Upper lobe of right lung (tissue), 1 donor: ENCODE data around the gene NBEA. TPM values are rescaled to one million over a fixed set of nuclear protein-coding genes. Genes with fewer than 3 reads are reported as not detected.

Source experiments
- ATAC-seq: fragments of 200-7000 bp; cut with Tn5 transposase; one replicate; pipeline ENCODE4 v1.9.1; 2020; ENCODE audit warnings: mild to moderate bottlenecking, moderate library complexity
- DNase-seq: peaks from one replicate; pipeline ENCODE4 v3.0.0-alpha.2; 2020
- H3K27ac ChIP-seq: fragments of 200-600 bp; one replicate; pipeline ENCODE4 v1.8.0; 2022
- H3K27me3 ChIP-seq: fragments of 200-600 bp; one replicate; pipeline ENCODE4 v1.8.0; 2022; ENCODE audit warnings: mild to moderate bottlenecking
- H3K36me3 ChIP-seq: fragments of 200-600 bp; one replicate; pipeline ENCODE4 v1.8.0; 2022
- H3K4me1 ChIP-seq: fragments of 200-600 bp; one replicate; pipeline ENCODE4 v1.8.0; 2022
- H3K4me3 ChIP-seq: fragments of 200-600 bp; one replicate; pipeline ENCODE4 v1.8.0; 2022; ENCODE audit warnings: mild to moderate bottlenecking
- H3K9me3 ChIP-seq: fragments of 200-600 bp; one replicate; pipeline ENCODE4 v1.8.0; 2022
- intact Hi-C: fragments of 100-400 bp; cut with DNase I; formaldehyde crosslinking; loops from one replicate; pipeline ENCODE4 v1.11.0; 2022
- total RNA-seq: library from RNA; stranded (reverse); fragmentation: NEBNext Ultra II Directional; extraction: Animal tissue kit (Norgen Biotek cat#: 25700); gene quantifications from one replicate; pipeline ENCODE4 v1.2.1, GENCODE V29; 2021
- TF ChIP-seq, protein P1 (sequence below): fragments of 200-600 bp; IDR thresholded peaks from one replicate; pipeline ENCODE4 v1.8.0; 2022; ENCODE audit warnings: antibody characterized with exemption
- donor health status: DM: no; HTN: yes; CAD: no; lungs with severe emphysema.

Gene NBEA
- total RNA-seq, 1 donor from 2014 or later: 5.6 TPM

DNA sequence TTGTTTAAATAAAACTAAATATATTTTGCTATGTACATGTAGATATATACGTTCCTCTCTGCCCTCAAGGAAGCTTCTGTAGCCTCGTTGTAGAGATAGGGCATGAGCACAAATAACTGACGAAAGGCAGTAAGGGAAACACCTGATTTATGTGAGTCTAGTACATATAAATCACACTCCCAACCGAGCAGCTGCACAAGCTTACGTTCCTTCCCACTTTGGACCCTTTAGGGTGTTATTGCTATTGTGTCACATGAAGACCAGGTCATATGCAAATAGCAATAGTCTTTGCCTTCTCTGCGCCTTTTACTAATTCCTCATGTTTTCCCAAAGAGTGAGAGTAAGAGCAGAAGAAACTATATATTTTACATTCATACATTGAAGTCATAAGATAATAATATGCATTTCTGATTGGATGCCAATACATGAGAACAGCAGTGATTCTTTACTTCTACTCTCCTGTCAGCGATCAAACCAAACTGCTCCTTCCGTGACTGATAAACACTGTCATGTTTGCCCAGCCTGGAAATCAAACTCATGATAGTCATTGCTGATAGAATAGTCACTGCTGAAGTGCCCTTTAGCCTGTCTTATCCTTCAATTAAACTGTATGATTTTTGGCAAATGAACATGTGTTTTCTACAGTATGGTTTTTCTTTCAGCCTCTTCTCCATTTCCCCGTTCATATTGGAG lies 661.7 kb downstream of the NBEA start:
- ATAC-seq (no peak), DNase-seq (no peak)
- Histone ChIP-seq H3K27ac (no peak overlapping the region), H3K4me1 (no peaks in the 10 kb centered on the region), H3K4me3 (no peak overlapping the region), H3K9me3 (no peaks in the 10 kb centered on the region), H3K36me3 (no peaks in the 10 kb centered on the region), H3K27me3 (no peaks in the 10 kb centered on the region)
- TF ChIP-seq, protein P1, sequence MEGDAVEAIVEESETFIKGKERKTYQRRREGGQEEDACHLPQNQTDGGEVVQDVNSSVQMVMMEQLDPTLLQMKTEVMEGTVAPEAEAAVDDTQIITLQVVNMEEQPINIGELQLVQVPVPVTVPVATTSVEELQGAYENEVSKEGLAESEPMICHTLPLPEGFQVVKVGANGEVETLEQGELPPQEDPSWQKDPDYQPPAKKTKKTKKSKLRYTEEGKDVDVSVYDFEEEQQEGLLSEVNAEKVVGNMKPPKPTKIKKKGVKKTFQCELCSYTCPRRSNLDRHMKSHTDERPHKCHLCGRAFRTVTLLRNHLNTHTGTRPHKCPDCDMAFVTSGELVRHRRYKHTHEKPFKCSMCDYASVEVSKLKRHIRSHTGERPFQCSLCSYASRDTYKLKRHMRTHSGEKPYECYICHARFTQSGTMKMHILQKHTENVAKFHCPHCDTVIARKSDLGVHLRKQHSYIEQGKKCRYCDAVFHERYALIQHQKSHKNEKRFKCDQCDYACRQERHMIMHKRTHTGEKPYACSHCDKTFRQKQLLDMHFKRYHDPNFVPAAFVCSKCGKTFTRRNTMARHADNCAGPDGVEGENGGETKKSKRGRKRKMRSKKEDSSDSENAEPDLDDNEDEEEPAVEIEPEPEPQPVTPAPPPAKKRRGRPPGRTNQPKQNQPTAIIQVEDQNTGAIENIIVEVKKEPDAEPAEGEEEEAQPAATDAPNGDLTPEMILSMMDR: no peak
- intact Hi-C loops: no loop called here

DNA sequence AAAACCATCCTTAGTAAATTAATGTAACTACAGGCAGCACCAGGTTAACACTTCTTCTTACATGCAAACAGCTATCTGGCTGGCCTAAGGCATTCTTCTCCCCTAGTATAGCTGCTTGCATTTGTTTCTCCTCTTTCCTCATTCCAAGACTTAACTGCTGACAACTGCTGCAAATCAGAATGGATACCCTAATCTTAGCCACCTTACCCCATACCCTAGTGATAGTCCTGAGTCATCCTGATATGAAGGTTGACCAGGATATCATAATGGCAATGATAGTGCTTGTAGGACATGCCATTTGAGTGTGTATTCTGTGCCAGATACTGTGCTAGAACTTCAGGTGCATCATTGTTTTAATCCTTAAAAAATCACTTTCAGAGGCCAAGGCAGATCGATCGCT lies 672.6 kb downstream of the NBEA start:
- intact Hi-C loops: no loop called here
- Histone ChIP-seq H3K27me3 (no peaks in the 10 kb centered on the region), H3K9me3 (no peaks in the 10 kb centered on the region), H3K36me3 (no peaks in the 10 kb centered on the region), H3K4me3 (no peak overlapping the region), H3K27ac (no peak overlapping the region), H3K4me1 (no peaks in the 10 kb centered on the region)
- TF ChIP-seq, protein P1: no peak
- no peak for DNase-seq
- no peak for ATAC-seq

DNA sequence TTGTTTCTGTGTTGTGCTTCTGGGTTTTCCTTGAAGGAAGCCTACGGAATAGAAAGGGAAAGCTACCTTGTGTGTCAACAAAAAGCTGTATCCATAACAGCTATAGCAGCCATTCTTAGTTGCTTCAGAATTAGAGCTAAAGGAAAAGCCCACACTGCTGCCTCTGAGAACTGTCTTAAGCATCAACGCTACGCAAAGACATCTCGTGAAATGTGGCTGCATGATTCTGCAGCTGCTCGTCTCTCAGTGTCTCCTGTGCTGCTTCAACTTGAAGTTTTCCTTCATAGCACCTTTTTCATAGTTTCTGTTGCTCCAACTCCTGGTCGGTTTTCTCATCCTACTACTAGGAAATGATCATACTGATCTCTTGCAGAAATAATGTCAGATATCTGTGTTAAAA lies 675.4 kb downstream of the NBEA start:
- DNase-seq: no peak
- ATAC-seq: no peak
- Histone ChIP-seq H3K9me3 (no peaks in the 10 kb centered on the region), H3K27me3 (no peaks in the 10 kb centered on the region), H3K4me1 (no peaks in the 10 kb centered on the region), H3K27ac (no peak overlapping the region), H3K4me3 (no peak overlapping the region), H3K36me3 (no peaks in the 10 kb centered on the region)
- intact Hi-C loops: no loop called here
- TF ChIP-seq, protein P1: no peak

DNA sequence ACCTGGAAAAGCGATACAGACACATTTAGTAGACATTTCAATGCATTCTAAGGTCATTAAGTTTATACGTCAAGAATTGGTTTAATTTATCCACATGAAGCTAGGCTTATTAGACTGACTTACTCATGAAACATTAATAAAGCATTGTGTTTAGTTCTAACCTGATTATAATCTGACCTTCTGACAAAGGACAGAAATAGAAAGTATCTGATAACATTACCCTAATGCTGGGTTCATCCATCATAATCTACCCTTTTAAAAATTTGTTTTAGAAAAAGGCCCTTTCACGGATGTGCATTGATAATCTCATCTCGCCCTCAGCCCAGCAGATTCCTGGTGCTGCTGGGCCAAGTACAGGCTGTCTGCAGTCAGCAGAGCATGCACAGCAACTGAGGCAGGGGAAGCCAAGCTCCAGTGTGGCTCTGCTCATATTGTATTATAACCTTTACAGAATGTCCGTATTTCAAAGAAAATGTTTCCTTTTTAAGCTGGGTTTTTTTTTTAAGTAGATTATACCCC lies 676.6 kb downstream of the NBEA start:
- no peak for DNase-seq
- Histone ChIP-seq H3K27ac (no peak overlapping the region), H3K4me3 (no peak overlapping the region), H3K36me3 (no peaks in the 10 kb centered on the region), H3K9me3 (no peaks in the 10 kb centered on the region), H3K27me3 (no peaks in the 10 kb centered on the region), H3K4me1 (no peaks in the 10 kb centered on the region)
- intact Hi-C loops: no loop called here
- ATAC-seq: no peak
- TF ChIP-seq, protein P1: no peak

DNA sequence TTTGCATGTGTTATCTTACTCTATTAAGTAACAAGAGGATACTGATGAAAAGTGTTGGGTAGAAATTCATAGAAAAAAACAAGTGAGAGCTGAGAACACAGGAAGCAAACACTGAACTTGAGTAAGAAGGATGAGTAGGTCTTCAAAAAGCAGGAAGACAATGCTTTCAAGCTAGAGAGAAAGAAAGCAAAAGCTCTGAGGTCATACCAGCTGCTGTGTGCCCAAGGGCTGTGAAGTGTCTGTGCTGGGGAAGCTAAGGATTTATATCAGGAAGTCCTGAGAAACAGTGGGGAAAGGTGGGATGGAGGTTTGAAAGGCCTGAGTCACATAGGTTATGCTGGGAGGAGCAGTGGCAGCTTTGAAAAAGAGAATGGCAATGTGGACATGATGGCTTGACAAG lies 679.9 kb downstream of the NBEA start:
- no peak for DNase-seq
- TF ChIP-seq, protein P1: no peak

DNA sequence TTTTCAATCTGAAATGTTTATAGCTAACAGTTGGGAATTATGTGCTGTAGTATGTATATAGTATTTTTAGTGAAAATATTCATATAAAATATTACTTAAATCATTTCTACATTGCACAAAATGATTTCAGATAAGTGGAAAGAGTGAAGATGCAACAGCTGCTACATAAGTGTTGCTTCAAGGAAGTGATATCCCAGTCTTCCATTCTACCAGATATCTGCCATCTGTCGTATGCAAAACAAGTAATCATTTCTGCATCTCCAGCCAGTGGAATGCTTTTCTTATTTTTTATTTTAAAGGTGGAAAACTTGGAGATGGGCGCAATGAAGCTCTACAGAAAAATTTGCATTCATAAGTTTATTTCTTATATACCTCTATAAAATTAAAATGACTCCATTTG lies 687.0 kb downstream of the NBEA start:
- intact Hi-C loops: no loop called here
- Histone ChIP-seq H3K9me3 (no peaks in the 10 kb centered on the region), H3K4me3 (no peak overlapping the region), H3K36me3 (no peaks in the 10 kb centered on the region), H3K4me1 (no peaks in the 10 kb centered on the region), H3K27me3 (no peaks in the 10 kb centered on the region), H3K27ac (no peak overlapping the region)
- ATAC-seq (no peak), DNase-seq (no peak)
- TF ChIP-seq, protein P1: no peak

More for the DNA sequence above, 679.9 kb downstream of the NBEA start:
- H3K4me1 ChIP-seq: no peaks in the 10 kb centered on the region
- ATAC-seq: no peak
- H3K27ac ChIP-seq: no peak overlapping the region
- no peaks in the 10 kb centered on the region for H3K27me3 ChIP-seq
- H3K36me3 ChIP-seq: no peaks in the 10 kb centered on the region
- intact Hi-C loops: no loop called here
- no peaks in the 10 kb centered on the region for H3K9me3 ChIP-seq
- no peak overlapping the region for H3K4me3 ChIP-seq
